ENCODE measurements around the gene CPLX1. TPM values are rescaled to one million over a fixed set of nuclear protein-coding genes. Genes with fewer than 3 reads are reported as not detected.
"Not testable (repeated sequence)": the region's sequence is repeated elsewhere in the genome, so short reads cannot be mapped to it uniquely, and the experiment has no call there.

CPLX1 gene
- total RNA-seq, 4 donors from 2014 or later = 0.35 to 0.67 TPM; not detected in 2

- no peak for TF ChIP-seq CTCF (IDR thresholded peaks at IDR 0.05)
- no peak for TF ChIP-seq POLR2A (IDR thresholded peaks at IDR 0.05)
- Histone ChIP-seq H3K4me1 (peaks cover 0 to 9% (median 0%) of the 10 kb centered on the region in 4 donors), H3K27me3 (no peaks in the 10 kb centered on the region), H3K27ac (no peak overlapping the region), H3K9me3 (no peaks in the 10 kb centered on the region), H3K4me3 (no peak overlapping the region), H3K36me3 (peaks cover 0 to 36% (median 0%) of the 10 kb centered on the region in 3 donors)
- no peak for DNase-seq
These were observed 83.7 kb downstream of the CPLX1 start for GRCh38 chr4:742096-742741.

- no peak for DNase-seq
- Histone ChIP-seq H3K27me3 (no peaks in the 10 kb centered on the region), H3K27ac (no peak overlapping the region), H3K36me3 (peaks cover 0 to 45% (median 0%) of the 10 kb centered on the region in 3 donors), H3K9me3 (no peaks in the 10 kb centered on the region), H3K4me3 (no peak overlapping the region), H3K4me1 (peaks cover 0 to 9% (median 0%) of the 10 kb centered on the region in 4 donors)
- TF ChIP-seq POLR2A (IDR thresholded peaks at IDR 0.05) (no peak), CTCF (IDR thresholded peaks at IDR 0.05) (no peak)
These were observed 85.2 kb downstream of the CPLX1 start for GRCh38 chr4:740656-741282.

- Histone ChIP-seq H3K9me3 (no peaks in the 10 kb centered on the region), H3K27me3 (no peaks in the 10 kb centered on the region), H3K4me1 (peaks cover 0 to 9% (median 0%) of the 10 kb centered on the region in 4 donors), H3K4me3 (no peak overlapping the region), H3K36me3 (peaks cover 0 to 53% (median under 1%) of the 10 kb centered on the region in 3 donors), H3K27ac (no peak overlapping the region)
- no peak for DNase-seq
- TF ChIP-seq POLR2A (IDR thresholded peaks at IDR 0.05) (no peak), CTCF (IDR thresholded peaks at IDR 0.05) (no peak)
These were observed 85.9 kb downstream of the CPLX1 start for GRCh38 chr4:740011-740410.

GRCh38 chr4:739569-739968, 86.4 kb downstream of the CPLX1 start:
- no peak overlapping the region for H3K4me3 ChIP-seq
- peaks cover 0 to 9% (median 0%) of the 10 kb centered on the region in 4 donors for H3K4me1 ChIP-seq
- H3K9me3 ChIP-seq = no peaks in the 10 kb centered on the region
- no peak for TF ChIP-seq CTCF (IDR thresholded peaks at IDR 0.05)
- TF ChIP-seq POLR2A (IDR thresholded peaks at IDR 0.05) = no peak
- peaks cover 0 to 57% (median 4%) of the 10 kb centered on the region in 3 donors for H3K36me3 ChIP-seq
- H3K27me3 ChIP-seq = no peaks in the 10 kb centered on the region
- H3K27ac ChIP-seq = peak overlapping the region in 3 of 4 donors; percentile 26 to 79 (median 43)
- no peak for DNase-seq

GRCh38 chr4:738781-739280, 87.1 kb downstream of the CPLX1 start:
- Histone ChIP-seq H3K4me1 (peaks cover 0 to 9% (median 0%) of the 10 kb centered on the region in 4 donors), H3K36me3 (peaks cover 0 to 65% (median 4%) of the 10 kb centered on the region in 3 donors), H3K4me3 (no peak overlapping the region), H3K27me3 (no peaks in the 10 kb centered on the region), H3K27ac (peak overlapping the region in 3 of 4 donors; percentile 26 to 79 (median 43)), H3K9me3 (no peaks in the 10 kb centered on the region)
- DNase-seq = peak in 2 of 3 donors; percentile 84 to 86
- TF ChIP-seq POLR2A (IDR thresholded peaks at IDR 0.05) (no peak), CTCF (IDR thresholded peaks at IDR 0.05) (no peak)

GRCh38 chr4:736561-736960, 89.4 kb downstream of the CPLX1 start:
- not testable (repeated sequence) for H3K27me3 ChIP-seq, H3K4me3 ChIP-seq, H3K4me1 ChIP-seq, H3K27ac ChIP-seq, DNase-seq, H3K9me3 ChIP-seq
- peaks cover 0 to 79% (median 4%) of the 10 kb centered on the region in 3 donors for H3K36me3 ChIP-seq
